HFFc6 (cell line): ENCODE data around the gene PTH1R. TPM values are rescaled to one million over a fixed set of nuclear protein-coding genes. Genes with fewer than 3 reads are reported as not detected.

ENCODE experiments used
- DNase-seq: peaks from one replicate; pipeline ENCODE4 v3.0.0-alpha.2; 2018
- H3K27ac Mint-ChIP-seq: 2 replicates; pipeline ENCODE4 v1.8.0; 2020; ENCODE audit warnings: mild to moderate bottlenecking, mixed read lengths
- H3K27me3 Mint-ChIP-seq: 2 replicates; pipeline ENCODE4 v1.8.0; 2021; ENCODE audit warnings: mild to moderate bottlenecking, moderate library complexity, mixed read lengths; ENCODE audit not compliant: insufficient read depth
- H3K36me3 Mint-ChIP-seq: 2 replicates; pipeline ENCODE4 v1.8.0; 2021; ENCODE audit warnings: low read depth, mixed read lengths
- H3K4me1 Mint-ChIP-seq: 2 replicates; pipeline ENCODE4 v1.8.0; 2020; ENCODE audit warnings: low read depth, mixed read lengths
- H3K4me3 Mint-ChIP-seq: 2 replicates; pipeline ENCODE4 v1.8.0; 2020; ENCODE audit warnings: mild to moderate bottlenecking, moderate library complexity, mixed read lengths
- H3K9me3 Mint-ChIP-seq: 2 replicates; pipeline ENCODE4 v1.8.0; 2020; ENCODE audit warnings: mild to moderate bottlenecking, mixed read lengths
- total RNA-seq, 6 experiments: library from RNA; stranded (reverse); fragmentation: NEBNext Ultra II Directional; extraction: Animal tissue kit (Norgen Biotek cat#: 25700); gene quantifications; 2 replicates in 1 of 6; 3 replicates in 5 of 6; pipeline ENCODE4 v1.2.3, GENCODE V29; 2021
- TF ChIP-seq, protein P1 (sequence below): fragments of 200-600 bp; sonication (generic); IDR thresholded peaks from 2 replicates; pipeline ENCODE4 v1.5.0; 2021; ENCODE audit warnings: antibody characterized with exemption, mild to moderate bottlenecking

PTH1R gene
- total RNA-seq, 6 experiments from 2014 or later: 0.09 to 1.4 (median 0.85) TPM; not detected in 1

DNA sequence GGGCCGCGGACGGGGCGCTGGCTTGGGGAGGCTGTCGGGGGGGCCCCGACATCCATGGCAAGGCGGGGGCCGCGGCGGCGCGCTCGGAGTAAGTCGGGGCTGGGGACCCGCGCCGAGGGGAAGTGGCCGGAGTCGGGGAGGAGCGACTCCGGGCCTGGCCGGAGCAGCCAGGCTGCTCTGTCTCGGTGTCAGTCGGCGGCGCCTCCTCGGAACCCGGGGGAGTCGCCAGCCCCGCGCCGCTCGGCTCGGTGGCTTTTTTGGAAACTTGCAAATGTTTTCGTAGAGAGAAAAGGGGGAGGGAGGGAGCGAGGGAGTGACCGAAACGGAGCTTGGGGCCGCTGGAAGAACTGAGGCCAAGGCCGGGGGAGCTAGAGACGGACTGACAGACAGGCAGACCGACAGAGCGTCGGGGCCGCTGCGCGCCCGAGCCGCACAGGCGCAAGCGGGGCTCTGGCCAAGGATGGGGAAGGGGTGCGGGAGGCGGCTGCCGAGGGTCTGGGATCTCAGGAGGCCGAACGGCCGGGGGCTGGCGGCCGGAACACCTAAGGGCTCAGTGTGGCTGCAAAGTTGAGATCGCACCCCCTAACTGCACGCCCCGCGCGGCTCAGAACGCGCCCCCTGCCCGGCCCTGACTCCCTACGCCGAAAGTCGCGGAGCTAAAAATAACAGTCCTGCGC lies 5.0 kb downstream of the PTH1R start:
- DNase-seq: no peak
- TF ChIP-seq, protein P1, sequence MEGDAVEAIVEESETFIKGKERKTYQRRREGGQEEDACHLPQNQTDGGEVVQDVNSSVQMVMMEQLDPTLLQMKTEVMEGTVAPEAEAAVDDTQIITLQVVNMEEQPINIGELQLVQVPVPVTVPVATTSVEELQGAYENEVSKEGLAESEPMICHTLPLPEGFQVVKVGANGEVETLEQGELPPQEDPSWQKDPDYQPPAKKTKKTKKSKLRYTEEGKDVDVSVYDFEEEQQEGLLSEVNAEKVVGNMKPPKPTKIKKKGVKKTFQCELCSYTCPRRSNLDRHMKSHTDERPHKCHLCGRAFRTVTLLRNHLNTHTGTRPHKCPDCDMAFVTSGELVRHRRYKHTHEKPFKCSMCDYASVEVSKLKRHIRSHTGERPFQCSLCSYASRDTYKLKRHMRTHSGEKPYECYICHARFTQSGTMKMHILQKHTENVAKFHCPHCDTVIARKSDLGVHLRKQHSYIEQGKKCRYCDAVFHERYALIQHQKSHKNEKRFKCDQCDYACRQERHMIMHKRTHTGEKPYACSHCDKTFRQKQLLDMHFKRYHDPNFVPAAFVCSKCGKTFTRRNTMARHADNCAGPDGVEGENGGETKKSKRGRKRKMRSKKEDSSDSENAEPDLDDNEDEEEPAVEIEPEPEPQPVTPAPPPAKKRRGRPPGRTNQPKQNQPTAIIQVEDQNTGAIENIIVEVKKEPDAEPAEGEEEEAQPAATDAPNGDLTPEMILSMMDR: no peak
- Mint-ChIP-seq H3K27me3 (peaks cover 23% of the 10 kb centered on the region), H3K4me1 (peaks cover 13% of the 10 kb centered on the region), H3K27ac (no peak overlapping the region), H3K9me3 (no peaks in the 10 kb centered on the region), H3K36me3 (no peaks in the 10 kb centered on the region; the same call in 1 of the 2 replicates), H3K4me3 (peak overlapping the region; percentile 80)

DNA sequence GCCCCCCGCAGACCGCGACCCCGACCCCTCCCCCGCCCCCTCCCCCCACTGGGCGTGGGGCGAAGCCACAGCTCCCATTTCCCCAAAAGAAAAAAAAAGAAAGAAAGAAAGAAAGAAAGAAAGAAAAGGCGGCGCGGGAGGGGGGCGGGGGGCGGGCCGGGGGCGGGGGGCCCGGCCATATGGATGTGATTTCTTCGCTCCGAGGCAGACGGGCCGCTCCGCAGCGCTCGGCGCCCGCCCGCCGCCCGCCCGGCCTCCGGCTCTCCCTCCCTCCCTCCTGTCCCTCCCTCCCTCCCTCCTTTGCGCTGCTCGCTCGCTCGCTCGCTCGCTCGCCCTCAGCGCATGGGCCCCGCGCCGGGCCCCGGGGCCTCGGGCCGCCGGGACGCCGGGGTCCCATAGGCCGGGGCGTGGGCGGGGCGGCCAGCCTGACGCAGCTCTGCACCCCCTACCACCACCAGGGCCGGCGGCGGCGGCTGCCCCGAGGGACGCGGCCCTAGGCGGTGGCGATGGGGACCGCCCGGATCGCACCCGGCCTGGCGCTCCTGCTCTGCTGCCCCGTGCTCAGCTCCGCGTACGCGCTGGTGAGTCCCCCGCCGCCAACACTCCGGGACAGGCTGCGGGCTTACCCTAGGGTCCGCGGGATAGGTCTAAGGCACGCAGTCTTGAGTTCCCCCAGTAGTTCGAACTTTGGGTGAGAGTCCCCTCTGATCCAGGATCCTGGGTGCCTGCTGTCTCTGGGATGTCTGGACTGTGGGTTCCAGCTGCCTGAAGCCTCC lies 5.7 kb downstream of the PTH1R start:
- no peaks in the 10 kb centered on the region; the same call in 1 of the 2 replicates for H3K36me3 Mint-ChIP-seq
- peaks cover 12% of the 10 kb centered on the region for H3K4me1 Mint-ChIP-seq
- no peaks in the 10 kb centered on the region for H3K9me3 Mint-ChIP-seq
- peaks cover 23% of the 10 kb centered on the region for H3K27me3 Mint-ChIP-seq
- TF ChIP-seq, protein P1: no peak
- H3K27ac Mint-ChIP-seq: no peak overlapping the region
- DNase-seq: no peak
- peak overlapping the region; percentile 80 for H3K4me3 Mint-ChIP-seq

DNA sequence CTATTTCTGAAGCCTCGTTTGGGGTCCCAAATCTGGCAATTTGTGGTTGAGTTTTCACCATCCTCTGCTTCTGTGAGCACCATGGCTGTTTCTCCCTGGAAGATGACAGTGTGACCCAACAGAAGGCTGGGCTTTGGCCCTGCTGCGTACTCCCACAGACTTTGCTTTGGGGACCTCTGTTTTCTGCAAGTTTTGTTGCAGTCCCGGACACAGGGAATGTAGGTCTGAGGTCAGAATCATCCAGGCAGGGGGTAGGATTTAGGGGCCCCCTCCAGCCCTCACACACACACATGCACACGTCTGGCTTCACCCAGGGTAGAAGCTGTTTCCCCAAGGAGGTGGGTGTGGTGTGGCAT lies 6.3 kb downstream of the PTH1R start:
- H3K27me3 Mint-ChIP-seq: peaks cover 25% of the 10 kb centered on the region
- H3K9me3 Mint-ChIP-seq: no peaks in the 10 kb centered on the region
- H3K4me3 Mint-ChIP-seq: peak overlapping the region; percentile 46; the same call in 1 of the 2 replicates
- H3K4me1 Mint-ChIP-seq: peaks cover 6% of the 10 kb centered on the region
- TF ChIP-seq, protein P1: no peak
- no peak for DNase-seq
- H3K36me3 Mint-ChIP-seq: no peaks in the 10 kb centered on the region; the same call in 1 of the 2 replicates
- no peak overlapping the region for H3K27ac Mint-ChIP-seq

DNA sequence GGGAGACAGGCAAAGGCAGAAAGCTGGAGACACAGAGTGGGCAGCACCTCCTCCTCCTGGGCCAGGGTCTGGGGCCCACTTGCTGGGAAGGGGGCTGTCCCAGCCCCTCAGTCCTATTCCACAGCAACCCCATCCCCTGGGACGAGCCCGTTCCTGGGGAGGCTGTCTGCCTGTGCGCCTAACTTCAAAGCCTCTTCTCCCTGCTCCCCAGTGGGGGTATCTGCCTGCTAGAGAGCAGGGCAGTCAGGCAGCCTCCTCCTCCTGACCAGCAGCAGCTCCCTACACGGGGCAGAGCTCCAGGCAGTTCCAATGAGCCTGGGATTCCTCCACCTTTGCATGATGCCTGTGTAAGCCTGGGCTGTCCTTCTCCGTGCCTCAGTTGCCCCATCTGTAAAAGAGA lies 6.9 kb downstream of the PTH1R start:
- Mint-ChIP-seq H3K27me3 (peaks cover 25% of the 10 kb centered on the region), H3K4me3 (no peak overlapping the region), H3K4me1 (peaks cover under 1% of the 10 kb centered on the region; the same call in 1 of the 2 replicates), H3K27ac (no peak overlapping the region), H3K9me3 (no peaks in the 10 kb centered on the region), H3K36me3 (no peaks in the 10 kb centered on the region; the same call in 1 of the 2 replicates)
- TF ChIP-seq, protein P1: no peak
- no peak for DNase-seq

DNA sequence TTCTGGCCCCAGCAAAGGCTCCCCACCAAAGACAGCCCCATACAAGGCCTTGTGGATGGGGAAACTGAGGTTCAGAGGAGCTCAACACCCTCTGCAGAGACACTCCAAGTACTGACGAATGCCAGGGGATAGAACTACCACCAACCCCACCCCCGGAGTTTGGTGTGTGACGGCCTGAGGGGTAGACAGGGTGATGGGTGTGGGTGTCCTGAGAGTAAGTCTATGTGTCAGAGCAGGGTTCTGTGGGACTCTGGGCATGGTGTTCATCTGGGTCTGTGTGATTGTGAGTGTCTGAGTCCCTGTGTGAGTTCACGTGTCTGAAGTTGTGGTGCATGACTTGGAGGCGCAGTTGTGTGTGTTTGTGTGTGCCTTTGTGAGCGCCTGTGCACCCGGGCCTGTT lies 7.4 kb downstream of the PTH1R start:
- no peak for DNase-seq
- Mint-ChIP-seq H3K9me3 (no peaks in the 10 kb centered on the region), H3K27ac (no peak overlapping the region), H3K4me3 (no peak overlapping the region), H3K4me1 (no peaks in the 10 kb centered on the region), H3K36me3 (no peaks in the 10 kb centered on the region; the same call in 1 of the 2 replicates), H3K27me3 (peaks cover 25% of the 10 kb centered on the region)
- TF ChIP-seq, protein P1: no peak
